ENCODE results near the gene GALNT2. TPM values are rescaled to one million over a fixed set of nuclear protein-coding genes. Genes with fewer than 3 reads are reported as not detected.

The GALNT2 gene
- total and polyA plus RNA-seq, 8 donors = 18.3 to 118 (median 57.3) TPM

- Histone ChIP-seq H3K27me3 (no peaks in the 10 kb centered on the region), H3K4me1 (peaks cover 15 to 32% (median 17%) of the 10 kb centered on the region in 3 donors), H3K4me3 (no peak overlapping the region), H3K27ac (peak overlapping the region in 2 of 4 donors; percentile 11 to 51), H3K36me3 (peaks cover 0 to 5% (median 0%) of the 10 kb centered on the region in 3 donors), H3K9me3 (no peaks in the 10 kb centered on the region)
- 62 to 65% methylated on average over 17 of the region's 17 CpGs for WGBS, 2 donors
- FAIRE-seq = no peak
- intact Hi-C loops (cut with DNase I) = no loop called here
- TF ChIP-seq CTCF (IDR thresholded peaks at IDR 0.05) = no peak
- no peak for DNase-seq
- peak; percentile 42 to 67 (median 45) for ATAC-seq
These were observed 46.7 kb downstream of the GALNT2 start for GRCh38 chr1:230113593-230114236.

- no peak for ATAC-seq
- Histone ChIP-seq H3K9me3 (no peaks in the 10 kb centered on the region), H3K27ac (peak overlapping the region in 1 of 4 donors; percentile 51), H3K27me3 (no peaks in the 10 kb centered on the region), H3K36me3 (peaks cover 0 to 5% (median 0%) of the 10 kb centered on the region in 3 donors), H3K4me3 (no peak overlapping the region), H3K4me1 (peaks cover 15 to 32% (median 17%) of the 10 kb centered on the region in 3 donors)
- no peak for FAIRE-seq
- 79 to 80% methylated on average over 15 of the region's 15 CpGs for WGBS, 2 donors
- no peak for DNase-seq
- no peak for TF ChIP-seq CTCF (IDR thresholded peaks at IDR 0.05)
- intact Hi-C loops (cut with DNase I) = no loop called here
These were observed 47.2 kb downstream of the GALNT2 start for GRCh38 chr1:230114237-230114651.

- no peak for TF ChIP-seq CTCF (IDR thresholded peaks at IDR 0.05)
- Histone ChIP-seq H3K4me1 (peaks cover 6 to 39% (median 22%) of the 10 kb centered on the region in 3 donors), H3K27ac (no peak overlapping the region), H3K36me3 (peaks cover 0 to 5% (median 0%) of the 10 kb centered on the region in 3 donors), H3K4me3 (no peak overlapping the region), H3K9me3 (no peaks in the 10 kb centered on the region), H3K27me3 (no peaks in the 10 kb centered on the region)
- DNase-seq (no peak), ATAC-seq (no peak), FAIRE-seq (no peak)
- 86 to 87% methylated on average over 6 of the region's 6 CpGs for WGBS, 2 donors
- intact Hi-C loops (cut with DNase I) = no loop called here
These were observed 50.7 kb downstream of the GALNT2 start for GRCh38 chr1:230117694-230118093.

GRCh38 chr1:230119340-230119739, 52.3 kb downstream of the GALNT2 start:
- no peak for TF ChIP-seq CTCF (IDR thresholded peaks at IDR 0.05)
- Histone ChIP-seq H3K4me3 (no peak overlapping the region), H3K4me1 (peaks cover 0 to 35% (median 15%) of the 10 kb centered on the region in 3 donors), H3K9me3 (no peaks in the 10 kb centered on the region), H3K27me3 (no peaks in the 10 kb centered on the region), H3K27ac (no peak overlapping the region), H3K36me3 (peaks cover 0 to 2% (median 0%) of the 10 kb centered on the region in 3 donors)
- DNase-seq (no peak), FAIRE-seq (no peak), ATAC-seq (no peak)
- intact Hi-C loops (cut with DNase I) = no loop called here
- 75 to 77% methylated on average over 6 of the region's 6 CpGs for WGBS, 2 donors

- TF ChIP-seq CTCF (IDR thresholded peaks at IDR 0.05) = no peak
- intact Hi-C loops (cut with DNase I) = no loop called here
- DNase-seq = no peak
- Histone ChIP-seq H3K9me3 (no peaks in the 10 kb centered on the region), H3K4me1 (peaks cover 0 to 46% (median 20%) of the 10 kb centered on the region in 3 donors), H3K27ac (no peak overlapping the region), H3K27me3 (no peaks in the 10 kb centered on the region), H3K36me3 (no peaks in the 10 kb centered on the region), H3K4me3 (no peak overlapping the region)
- 72 to 76% methylated on average over 14 of the region's 14 CpGs for WGBS, 2 donors
- FAIRE-seq = no peak
- peak in 1 of 4 donors; percentile 11 for ATAC-seq
These were observed 53.4 kb downstream of the GALNT2 start for GRCh38 chr1:230120289-230120920.

Measured in pancreas (tissue), 10 donors.